HG02763 (cell line): Measurements from ENCODE around the gene ZNF175.
"Not testable (repeated sequence)": the region's sequence is repeated elsewhere in the genome, so short reads cannot be mapped to it uniquely, and the experiment has no call there.

Experiments used
- ATAC-seq: cut with Tn5 transposase; IDR thresholded peaks from one replicate; pipeline ENCODE4 v1.9.1; 2021; ENCODE audit warnings: mild to moderate bottlenecking, moderate library complexity; ENCODE audit not compliant: unreplicated experiment

Gene ZNF175

GRCh38 chr19:51626675-51627074, 55.6 kb downstream of the ZNF175 start:
- ATAC-seq: no peak

GRCh38 chr19:51627491-51628138, 56.5 kb downstream of the ZNF175 start:
- no peak for ATAC-seq

GRCh38 chr19:51628153-51628939, 57.3 kb downstream of the ZNF175 start:
- ATAC-seq: no peak

GRCh38 chr19:51630315-51630714, 59.2 kb downstream of the ZNF175 start, which contains the start of gene SIGLEC5:
Gene SIGLEC5, minus strand, starts transcription at chr19:51630401. Its CDS starts 66 bp downstream, at chr19:51630335.
- ATAC-seq: not testable (repeated sequence)

- ATAC-seq: no peak
Observed at GRCh38 chr19:51632126-51632525, 61.0 kb downstream of the ZNF175 start.

- ATAC-seq: no peak
Observed at GRCh38 chr19:51637362-51637978, 66.4 kb downstream of the ZNF175 start.

- no peak for ATAC-seq
Observed at GRCh38 chr19:51639916-51640315, 68.8 kb downstream of the ZNF175 start.

GRCh38 chr19:51640386-51640785, 69.3 kb downstream of the ZNF175 start:
- no peak for ATAC-seq

- no peak for ATAC-seq
Observed at GRCh38 chr19:51641648-51642047, 70.6 kb downstream of the ZNF175 start.
